H9 (cell line): ENCODE measurements around the gene GPR157. TPM values are rescaled to one million over a fixed set of nuclear protein-coding genes. Genes with fewer than 3 reads are reported as not detected.

ENCODE experiments used
- DNase-seq: peaks from one replicate; pipeline ENCODE4 v3.0.0-alpha.2; 2017
- H2AFZ ChIP-seq: one replicate; pipeline ENCODE4 v1.6.1; 2013; ENCODE audit warnings: mild to moderate bottlenecking, low read length, control low read depth, moderate library complexity
- H2AK5ac ChIP-seq: 2 replicates; pipeline ENCODE4 v1.6.1; 2013; ENCODE audit warnings: low read length, control low read depth, mixed read lengths; ENCODE audit not compliant: insufficient read length
- H2BK120ac ChIP-seq: one replicate; pipeline ENCODE4 v1.6.1; 2013; ENCODE audit warnings: low read depth, mild to moderate bottlenecking, low read length, control low read depth, inconsistent platforms; ENCODE audit not compliant: poor library complexity, severe bottlenecking
- H2BK12ac ChIP-seq: 2 replicates; pipeline ENCODE4 v1.6.1; 2013; ENCODE audit warnings: low read length, control low read depth, mixed read lengths, low read depth; ENCODE audit not compliant: insufficient read length
- H2BK15ac ChIP-seq: 2 replicates; pipeline ENCODE4 v1.6.1; 2013; ENCODE audit warnings: low read depth, low read length, control low read depth
- H2BK20ac ChIP-seq: one replicate; pipeline ENCODE4 v1.6.1; 2013; ENCODE audit warnings: low read depth, mild to moderate bottlenecking, low read length, control low read depth, inconsistent platforms; ENCODE audit not compliant: poor library complexity, severe bottlenecking
- H2BK5ac ChIP-seq: 2 replicates; pipeline ENCODE4 v1.6.1; 2013; ENCODE audit warnings: low read length, control low read depth, mixed read lengths; ENCODE audit not compliant: insufficient read length
- H3K14ac ChIP-seq: 2 replicates; pipeline ENCODE4 v1.6.1; 2013; ENCODE audit warnings: low read length, control low read depth; ENCODE audit not compliant: insufficient read depth
- H3K18ac ChIP-seq: 2 replicates; pipeline ENCODE4 v1.6.1; 2013; ENCODE audit warnings: low read depth, mild to moderate bottlenecking, mixed read lengths, low read length, control low read depth; ENCODE audit not compliant: insufficient read length
- H3K23ac ChIP-seq: 2 replicates; pipeline ENCODE4 v1.6.1; 2013; ENCODE audit warnings: low read length, control low read depth, mixed read lengths, low read depth; ENCODE audit not compliant: insufficient read length
- H3K23me2 ChIP-seq: 2 replicates; pipeline ENCODE4 v1.6.1; 2013; ENCODE audit warnings: low read depth, mild to moderate bottlenecking, mixed read lengths, low read length, control low read depth; ENCODE audit not compliant: insufficient read length, poor library complexity, severe bottlenecking
- H3K27ac ChIP-seq: 2 replicates; pipeline ENCODE4 v1.5.1; 2013; ENCODE audit warnings: low read length, control low read depth, mixed read lengths, low read depth; ENCODE audit not compliant: insufficient read length
- H3K27me3 ChIP-seq: 2 replicates; pipeline ENCODE4 v1.6.1; 2013; ENCODE audit warnings: low read length, control low read depth, inconsistent platforms; ENCODE audit not compliant: insufficient read depth
- H3K4ac ChIP-seq: 2 replicates; pipeline ENCODE4 v1.6.1; 2013; ENCODE audit warnings: low read depth, mild to moderate bottlenecking, control low read depth, inconsistent platforms, low read length, moderate library complexity
- H3K4me1 ChIP-seq: 2 replicates; pipeline ENCODE4 v1.6.1; 2013; ENCODE audit warnings: low read length, control low read depth, inconsistent platforms; ENCODE audit not compliant: insufficient read depth
- H3K4me2 ChIP-seq: 2 replicates; pipeline ENCODE4 v1.6.1; 2013; ENCODE audit warnings: low read length, control low read depth, mixed read lengths; ENCODE audit not compliant: insufficient read length, insufficient read depth
- H3K56ac ChIP-seq: 2 replicates; pipeline ENCODE4 v1.6.1; 2013; ENCODE audit warnings: low read depth, mild to moderate bottlenecking, mixed read lengths, low read length, control low read depth; ENCODE audit not compliant: insufficient read length
- H3K79me1 ChIP-seq: 2 replicates; pipeline ENCODE4 v1.6.1; 2013; ENCODE audit warnings: low read depth, mild to moderate bottlenecking, moderate library complexity, low read length, control low read depth, inconsistent platforms; ENCODE audit not compliant: insufficient read depth, poor library complexity, severe bottlenecking
- H3K79me2 ChIP-seq: 2 replicates; pipeline ENCODE4 v1.6.1; 2013; ENCODE audit warnings: low read length, control low read depth, inconsistent platforms; ENCODE audit not compliant: insufficient read depth
- H3K9ac ChIP-seq: 2 replicates; pipeline ENCODE4 v1.6.1; 2013; ENCODE audit warnings: low read length, control low read depth, mixed read lengths; ENCODE audit not compliant: insufficient read length; ENCODE audit errors: extremely low read depth
- H3K9me3 ChIP-seq: one replicate; pipeline ENCODE4 v1.6.1; 2013; ENCODE audit warnings: low read depth, low read length, inconsistent platforms; ENCODE audit not compliant: control insufficient read depth
- H3T11ph ChIP-seq: one replicate; pipeline ENCODE4 v1.6.1; 2013; ENCODE audit warnings: mild to moderate bottlenecking, low read length, control low read depth, inconsistent platforms
- H4K20me1 ChIP-seq: one replicate; pipeline ENCODE4 v1.6.1; 2013; ENCODE audit not compliant: control insufficient read depth, insufficient read length, insufficient read depth
- H4K5ac ChIP-seq: 2 replicates; pipeline ENCODE4 v1.6.1; 2013; ENCODE audit warnings: low read depth, mild to moderate bottlenecking, mixed read lengths, low read length, control low read depth; ENCODE audit not compliant: insufficient read length
- H4K8ac ChIP-seq: replicated peaks from 2 replicates; pipeline ENCODE4 v1.6.1; 2013; ENCODE audit warnings: low read length, control low read depth, mixed read lengths, low read depth; ENCODE audit not compliant: insufficient read length
- H4K91ac ChIP-seq: 2 replicates; pipeline ENCODE4 v1.6.1; 2013; ENCODE audit warnings: low read depth, mild to moderate bottlenecking, moderate library complexity, mixed read lengths, low read length, control low read depth; ENCODE audit not compliant: insufficient read length
- H3K27ac Mint-ChIP-seq, 3 experiments: 2 replicates in 2 of 3; 3 replicates in 1 of 3; pipeline ENCODE4 v1.8.0; 2020 to 2021; ENCODE audit warnings: mixed read lengths in 3 of 3, mild to moderate bottlenecking in 1 of 3, moderate library complexity in 1 of 3
- H3K27me3 Mint-ChIP-seq: 2 replicates; pipeline ENCODE4 v1.8.0; 2021; ENCODE audit warnings: low read depth, mild to moderate bottlenecking, moderate library complexity, mixed read lengths
- H3K36me3 Mint-ChIP-seq, 3 experiments: 2 replicates in 2 of 3; 3 replicates in 1 of 3; pipeline ENCODE4 v1.8.0; 2020 to 2021; ENCODE audit warnings: low read depth in 3 of 3, mixed read lengths in 3 of 3; ENCODE audit not compliant: insufficient read depth in 1 of 3
- H3K4me1 Mint-ChIP-seq, 2 experiments: 2 replicates each; pipeline ENCODE4 v1.8.0; 2020; ENCODE audit warnings: mixed read lengths in 2 of 2
- H3K4me3 Mint-ChIP-seq, 2 experiments: 2 replicates in 1 of 2; 3 replicates in 1 of 2; pipeline ENCODE4 v1.8.0; 2020 to 2021; ENCODE audit warnings: mild to moderate bottlenecking in 2 of 2, mixed read lengths in 2 of 2, moderate library complexity in 1 of 2
- H3K9me3 Mint-ChIP-seq, 2 experiments: 2 replicates in 1 of 2; 3 replicates in 1 of 2; pipeline ENCODE4 v1.8.0; 2020; ENCODE audit warnings: mild to moderate bottlenecking in 2 of 2, mixed read lengths in 2 of 2, moderate library complexity in 1 of 2
- WGBS: extraction: QIAGEN DNeasy Blood & Tissue Kit; methylation state at CpG from one replicate; pipeline ENCODE4 v1.1.7; 2013; ENCODE audit warnings: missing lambda C conversion rate, low lambda C conversion rate, mixed read lengths; ENCODE audit not compliant: insufficient read length; ENCODE audit errors: extremely low coverage; 5-methylcytosine and 5-hydroxymethylcytosine counted together
- total RNA-seq: library from RNA; stranded (reverse); gene quantifications from 2 replicates; pipeline ENCODE4 v1.2.1, GENCODE V29; 2021
- TF ChIP-seq, protein P1 (sequence below): fragments of 200-600 bp; sonication (generic); conservative IDR thresholded peaks from 3 replicates; pipeline ENCODE4 v1.8.0; 2021; ENCODE audit warnings: antibody characterized with exemption, mild to moderate bottlenecking

The GPR157 gene
- total RNA-seq, 1 experiment from 2014 or later: 3.8 TPM

DNA sequence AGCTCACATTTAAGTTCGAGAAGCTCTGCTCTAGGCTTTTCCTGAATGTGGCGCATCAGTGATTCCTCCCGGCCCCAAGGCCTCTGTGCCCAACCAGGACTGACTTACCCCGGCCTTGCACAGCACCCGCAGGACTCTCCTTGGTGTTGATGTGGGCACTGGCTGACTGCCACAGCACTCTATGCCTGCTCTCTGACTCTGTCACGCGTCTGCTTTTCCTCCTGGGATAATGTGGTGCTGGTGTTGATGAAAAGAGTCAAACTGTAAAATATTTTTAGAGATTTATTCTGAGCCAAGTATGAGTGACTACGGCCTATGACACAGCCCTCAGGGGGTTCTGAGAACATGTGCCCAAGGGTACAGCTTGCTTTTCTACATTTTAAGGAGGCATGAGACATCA is 44.0 kb downstream of the GPR157 start:
- H3K23ac ChIP-seq: no peak overlapping the region
- no peaks in the 10 kb centered on the region for H3K79me1 ChIP-seq
- no peak overlapping the region for H4K91ac ChIP-seq
- DNase-seq: no peak
- Mint-ChIP-seq H3K36me3 (peaks cover 0 to 20% (median 3%) of the 10 kb centered on the region in 3 experiments; a peak in 6 of 7 replicates), H3K4me3 (no peak overlapping the region), H3K27ac (no peak overlapping the region; a peak in 1 of 7 replicates), H3K4me1 (peaks cover 8 to 12% of the 10 kb centered on the region in 2 experiments), H3K27me3 (peaks cover 5% of the 10 kb centered on the region), H3K9me3 (peaks cover 20 to 22% of the 10 kb centered on the region in 2 experiments)
- H3K14ac ChIP-seq: no peak overlapping the region
- H2AFZ ChIP-seq: no peak overlapping the region
- no peak overlapping the region for H3K4ac ChIP-seq
- WGBS: no CpG with 5 or more reads among the region's 8 CpGs
- H2BK120ac ChIP-seq: no peak overlapping the region
- no peak overlapping the region for H2BK20ac ChIP-seq
- no peak overlapping the region for H2AK5ac ChIP-seq
- no peak overlapping the region for H3K4me2 ChIP-seq
- no peaks in the 10 kb centered on the region for H3K79me2 ChIP-seq
- H3K56ac ChIP-seq: no peak overlapping the region
- H3K18ac ChIP-seq: no peak overlapping the region
- H3K27ac ChIP-seq: no peak overlapping the region
- H3K23me2 ChIP-seq: no peaks in the 10 kb centered on the region
- no peak overlapping the region for H2BK12ac ChIP-seq
- peaks cover 3% of the 10 kb centered on the region; the same call in 1 of the 2 replicates for H3K4me1 ChIP-seq
- H3K9ac ChIP-seq: no peak overlapping the region
- no peak overlapping the region for H4K8ac ChIP-seq
- no peak overlapping the region for H2BK15ac ChIP-seq
- no peak overlapping the region for H2BK5ac ChIP-seq
- no peak overlapping the region for H3T11ph ChIP-seq
- TF ChIP-seq, protein P1, sequence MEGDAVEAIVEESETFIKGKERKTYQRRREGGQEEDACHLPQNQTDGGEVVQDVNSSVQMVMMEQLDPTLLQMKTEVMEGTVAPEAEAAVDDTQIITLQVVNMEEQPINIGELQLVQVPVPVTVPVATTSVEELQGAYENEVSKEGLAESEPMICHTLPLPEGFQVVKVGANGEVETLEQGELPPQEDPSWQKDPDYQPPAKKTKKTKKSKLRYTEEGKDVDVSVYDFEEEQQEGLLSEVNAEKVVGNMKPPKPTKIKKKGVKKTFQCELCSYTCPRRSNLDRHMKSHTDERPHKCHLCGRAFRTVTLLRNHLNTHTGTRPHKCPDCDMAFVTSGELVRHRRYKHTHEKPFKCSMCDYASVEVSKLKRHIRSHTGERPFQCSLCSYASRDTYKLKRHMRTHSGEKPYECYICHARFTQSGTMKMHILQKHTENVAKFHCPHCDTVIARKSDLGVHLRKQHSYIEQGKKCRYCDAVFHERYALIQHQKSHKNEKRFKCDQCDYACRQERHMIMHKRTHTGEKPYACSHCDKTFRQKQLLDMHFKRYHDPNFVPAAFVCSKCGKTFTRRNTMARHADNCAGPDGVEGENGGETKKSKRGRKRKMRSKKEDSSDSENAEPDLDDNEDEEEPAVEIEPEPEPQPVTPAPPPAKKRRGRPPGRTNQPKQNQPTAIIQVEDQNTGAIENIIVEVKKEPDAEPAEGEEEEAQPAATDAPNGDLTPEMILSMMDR: no peak
- no peaks in the 10 kb centered on the region for H3K27me3 ChIP-seq
- no peaks in the 10 kb centered on the region for H3K9me3 ChIP-seq
- no peaks in the 10 kb centered on the region for H4K20me1 ChIP-seq
- no peak overlapping the region for H4K5ac ChIP-seq
